Aorta (tissue), 5 donors: Measurements from ENCODE around the gene CCSER1. TPM values are rescaled to one million over a fixed set of nuclear protein-coding genes. Genes with fewer than 3 reads are reported as not detected.
"Not testable (repeated sequence)": the region's sequence is repeated elsewhere in the genome, so short reads cannot be mapped to it uniquely, and the experiment has no call there.

Experiments
- ATAC-seq: fragments of 200-7000 bp; cut with Tn5 transposase; one replicate; pipeline ENCODE4 v1.9.1; 2022; ENCODE audit warnings: moderate library complexity; ENCODE audit not compliant: low FRiP score
- DNase-seq, 2 donors: peaks; one replicate each; pipeline ENCODE4 v3.0.0-alpha.2; 2020
- H3K27ac ChIP-seq, 2 donors: one replicate each; pipeline ENCODE4 v1.5.1; 2013; ENCODE audit warnings: low read length in 2 of 2, mild to moderate bottlenecking in 2 of 2, moderate library complexity in 2 of 2, control low read depth in 1 of 2, inconsistent platforms in 1 of 2, low read depth in 1 of 2
- H3K27me3 ChIP-seq, 2 donors: one replicate each; pipeline ENCODE4 v1.6.1; 2013; ENCODE audit warnings: control low read depth in 1 of 2, low read length in 1 of 2, mild to moderate bottlenecking in 1 of 2, moderate library complexity in 1 of 2; ENCODE audit not compliant: insufficient read depth in 2 of 2, control insufficient read depth in 1 of 2
- H3K36me3 ChIP-seq, 2 donors: one replicate each; pipeline ENCODE4 v1.6.1; 2013; ENCODE audit warnings: control low read depth in 1 of 2, low read length in 1 of 2, mild to moderate bottlenecking in 1 of 2; ENCODE audit not compliant: insufficient read depth in 2 of 2, control insufficient read depth in 1 of 2
- H3K4me1 ChIP-seq, 2 donors: one replicate each; pipeline ENCODE4 v1.6.1; 2013; ENCODE audit warnings: low read length in 2 of 2, control low read depth in 1 of 2, mild to moderate bottlenecking in 1 of 2, moderate library complexity in 1 of 2; ENCODE audit not compliant: insufficient read depth in 2 of 2, control insufficient read depth in 1 of 2
- H3K4me3 ChIP-seq, 2 donors: one replicate each; pipeline ENCODE4 v1.5.1; 2013; ENCODE audit warnings: low read length in 2 of 2, control low read depth in 1 of 2, mild to moderate bottlenecking in 1 of 2
- H3K9me3 ChIP-seq: one replicate; pipeline ENCODE4 v1.6.1; 2013; ENCODE audit warnings: mild to moderate bottlenecking, low read length; ENCODE audit not compliant: control insufficient read depth
- WGBS, 2 donors: extraction: QIAGEN DNeasy Blood & Tissue Kit; methylation state at CpG; one replicate each; pipeline ENCODE4 v1.1.7; 2013; 5-methylcytosine and 5-hydroxymethylcytosine counted together
- intact Hi-C, 2 donors: fragments of 100-400 bp; cut with DNase I; formaldehyde crosslinking; loops; one replicate each; pipeline versions ENCODE4 v1.14.2 to v1.15.0; 2022
- polyA plus RNA-seq, 2 donors: library from polyadenylated mRNA; stranded (reverse); fragments of 200-250 nt; gene quantifications; one replicate each; pipeline ENCODE4 v1.2.3, GENCODE V29; 2013
- total RNA-seq, 2 donors: library from RNA; stranded (reverse); fragmentation: NEBNext Ultra II Directional; extraction: Animal tissue kit (Norgen Biotek cat#: 25700); gene quantifications; one replicate each; pipeline ENCODE4 v1.2.1, GENCODE V29; 2021
- donor health status: healthy with polysubstance abuse.
- donor health status: Bipolar disorder and iron deficiency.
- donor health status: DM: no; HTN: no; CAD: no.
- donor health status: DM: no; HTN: no; CAD: no.
- donor health status: DM: yes; HTN: yes; CAD: no.

The CCSER1 gene
- total and polyA plus RNA-seq, 4 donors: 2.0 to 9.5 (median 9.3) TPM; not detected in 1

DNA sequence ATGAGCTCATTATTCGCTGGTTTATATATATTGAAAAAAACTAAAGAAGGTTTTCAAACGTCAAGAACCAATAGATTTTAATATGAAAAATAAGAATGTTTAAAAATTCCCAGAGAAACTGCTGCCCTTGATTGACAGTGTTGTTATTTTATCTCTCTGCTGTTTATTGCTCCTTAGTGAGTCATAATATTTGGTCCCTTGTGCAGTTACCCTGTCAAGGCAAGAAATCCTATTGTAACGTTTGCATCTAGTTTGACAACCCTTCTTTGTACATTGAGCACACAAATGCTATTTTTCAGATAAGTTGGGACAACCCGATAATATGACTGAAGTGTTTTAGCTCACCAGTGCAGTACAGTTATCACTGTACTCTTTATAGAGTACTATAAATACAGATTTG, 349.4 kb downstream of the CCSER1 start:
- Histone ChIP-seq H3K36me3 (no peaks in the 10 kb centered on the region), H3K9me3 (no peaks in the 10 kb centered on the region), H3K4me1 (no peaks in the 10 kb centered on the region), H3K27me3 (no peaks in the 10 kb centered on the region), H3K27ac (no peak overlapping the region), H3K4me3 (no peak overlapping the region)
- intact Hi-C loops: no loop called here
- DNase-seq: no peak
- whole genome bisulfite sequencing, 2 donors: 62 to 65% methylated on average over 4 of the region's 4 CpGs
- ATAC-seq: no peak

DNA sequence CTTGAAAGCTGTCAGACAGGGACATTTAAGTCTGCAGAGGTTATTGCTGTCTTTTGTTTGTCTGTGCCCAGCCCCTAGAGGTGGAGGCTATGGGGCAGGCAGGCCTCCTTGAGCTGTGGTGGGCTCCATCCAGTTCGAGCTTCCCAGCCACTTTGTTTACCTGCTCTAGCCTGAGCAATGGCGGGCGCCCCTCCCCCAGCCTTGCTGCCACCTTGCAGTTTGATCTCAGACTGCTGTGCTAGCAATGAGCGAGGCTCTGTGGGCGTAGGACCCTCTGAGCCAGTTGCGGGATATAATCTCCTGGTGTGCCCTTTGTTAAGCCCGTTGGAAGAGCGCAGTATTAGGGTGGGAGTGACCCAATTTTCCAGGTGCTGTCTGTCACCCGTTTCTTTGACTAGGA, 357.7 kb downstream of the CCSER1 start:
- WGBS, 2 donors: 87 to 91% methylated on average over 8 to 9 of the region's 9 CpGs
- intact Hi-C loops: not testable (repeated sequence)

DNA sequence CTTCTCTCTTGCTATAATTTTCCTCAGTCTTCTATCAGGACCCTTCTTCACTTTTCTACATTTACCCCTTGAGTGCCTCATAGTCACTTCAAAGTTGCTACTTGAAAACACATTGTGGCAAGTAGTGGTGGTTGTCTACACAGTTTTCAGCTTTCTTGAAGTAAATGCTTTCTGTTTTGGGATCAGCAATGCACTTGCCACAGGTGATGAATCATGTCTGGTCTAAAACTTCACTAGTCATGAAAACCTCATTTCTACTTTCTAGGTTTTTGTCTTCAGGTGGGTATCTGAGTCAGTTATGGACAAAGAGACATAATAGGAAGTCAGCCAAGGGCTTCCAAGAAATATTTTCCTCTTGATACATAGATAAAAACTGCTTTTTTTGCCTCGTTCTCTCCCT, 359.2 kb downstream of the CCSER1 start:
- no peaks in the 10 kb centered on the region for H3K27me3 ChIP-seq
- no peak overlapping the region for H3K4me3 ChIP-seq
- intact Hi-C loops: no loop called here
- no peaks in the 10 kb centered on the region for H3K9me3 ChIP-seq
- DNase-seq (no peak), ATAC-seq (no peak)
- WGBS, 2 donors: 56 to 60% methylated on average over 1 of the region's 1 CpG
- H3K36me3 ChIP-seq: no peaks in the 10 kb centered on the region
- no peaks in the 10 kb centered on the region for H3K4me1 ChIP-seq
- H3K27ac ChIP-seq: no peak overlapping the region

More for the DNA sequence above, 357.7 kb downstream of the CCSER1 start:
- not testable (repeated sequence) for H3K9me3 ChIP-seq, ATAC-seq, H3K4me3 ChIP-seq, H3K4me1 ChIP-seq, DNase-seq, H3K27ac ChIP-seq, H3K36me3 ChIP-seq, H3K27me3 ChIP-seq

GRCh38 chr4:90495211-90495610, 368.0 kb downstream of the CCSER1 start:
- no peak overlapping the region for H3K4me3 ChIP-seq
- no peaks in the 10 kb centered on the region for H3K27me3 ChIP-seq
- 31% methylated on average over 1 of the region's 1 CpG for WGBS, 2 donors
- no peaks in the 10 kb centered on the region for H3K9me3 ChIP-seq
- H3K27ac ChIP-seq: no peak overlapping the region
- DNase-seq (no peak), ATAC-seq (no peak)
- intact Hi-C loops: no loop called here
- H3K36me3 ChIP-seq: no peaks in the 10 kb centered on the region
- H3K4me1 ChIP-seq: no peaks in the 10 kb centered on the region

DNA sequence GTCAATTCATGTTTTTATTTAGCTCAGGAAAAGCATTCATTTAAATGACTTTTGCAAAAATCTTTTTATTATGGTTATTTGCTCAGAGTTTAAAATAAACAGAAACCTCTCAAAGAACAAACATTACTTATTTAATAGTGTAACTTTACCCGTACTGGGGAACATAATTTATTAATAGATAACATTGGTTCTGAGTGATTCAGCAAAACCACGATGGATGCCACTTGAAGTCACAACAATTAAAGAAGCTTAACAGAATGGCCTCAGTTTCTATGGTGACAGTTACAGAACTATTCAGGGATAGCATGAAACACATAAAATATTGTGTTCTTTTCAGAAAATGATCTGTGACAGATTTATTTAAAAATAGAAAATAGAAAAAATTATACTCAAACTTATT, 368.7 kb downstream of the CCSER1 start:
- H3K4me1 ChIP-seq: no peaks in the 10 kb centered on the region
- ATAC-seq (no peak), DNase-seq (no peak)
- H3K9me3 ChIP-seq: no peaks in the 10 kb centered on the region
- 12 to 15% methylated on average over 2 of the region's 2 CpGs for WGBS, 2 donors
- H3K27ac ChIP-seq: no peak overlapping the region
- H3K36me3 ChIP-seq: no peaks in the 10 kb centered on the region
- intact Hi-C loops: no loop called here
- no peak overlapping the region for H3K4me3 ChIP-seq
- H3K27me3 ChIP-seq: no peaks in the 10 kb centered on the region

DNA sequence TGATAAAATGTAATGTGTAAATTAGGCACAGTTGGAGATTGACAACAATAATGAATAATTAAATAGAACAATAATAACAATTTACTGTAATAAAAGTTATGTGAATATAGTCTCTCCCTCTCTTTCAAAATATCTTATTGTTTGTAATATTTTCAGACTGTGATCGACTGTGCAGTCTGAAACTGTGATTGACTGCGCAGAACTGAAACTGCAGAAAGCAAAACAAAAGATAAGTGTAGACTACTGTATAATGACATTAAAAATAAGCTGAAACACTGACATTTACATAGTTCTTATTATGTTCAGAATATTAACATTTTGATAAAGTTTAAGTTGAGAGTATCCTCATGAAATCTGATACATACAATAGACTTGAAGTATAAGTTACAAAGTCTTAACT, 371.0 kb downstream of the CCSER1 start:
- WGBS, 2 donors: 61 to 72% methylated on average over 2 of the region's 2 CpGs
- intact Hi-C loops: no loop called here
- no peaks in the 10 kb centered on the region for H3K36me3 ChIP-seq
- DNase-seq (no peak), ATAC-seq (no peak)
- no peak overlapping the region for H3K27ac ChIP-seq
- H3K27me3 ChIP-seq: no peaks in the 10 kb centered on the region
- H3K4me1 ChIP-seq: no peaks in the 10 kb centered on the region
- H3K4me3 ChIP-seq: no peak overlapping the region
- H3K9me3 ChIP-seq: no peaks in the 10 kb centered on the region

GRCh38 chr4:90503677-90504076, 376.5 kb downstream of the CCSER1 start:
- WGBS, 2 donors: 86 to 92% methylated on average over 2 of the region's 2 CpGs
- peaks cover 2% of the 10 kb centered on the region for H3K9me3 ChIP-seq
- intact Hi-C loops: no loop called here

GRCh38 chr4:90515191-90515590, 388.0 kb downstream of the CCSER1 start:
- H3K36me3 ChIP-seq: no peaks in the 10 kb centered on the region
- ATAC-seq: no peak
- DNase-seq: no peak

More at GRCh38 chr4:90503677-90504076, 376.5 kb downstream of the CCSER1 start:
- no peaks in the 10 kb centered on the region for H3K27me3 ChIP-seq
- H3K27ac ChIP-seq: no peak overlapping the region
- no peaks in the 10 kb centered on the region for H3K4me1 ChIP-seq
- no peaks in the 10 kb centered on the region for H3K36me3 ChIP-seq
- ATAC-seq (no peak), DNase-seq (no peak)
- no peak overlapping the region for H3K4me3 ChIP-seq

GRCh38 chr4:90528551-90528950, 401.4 kb downstream of the CCSER1 start:
- Histone ChIP-seq H3K36me3 (no peaks in the 10 kb centered on the region), H3K27ac (no peak overlapping the region), H3K4me1 (no peaks in the 10 kb centered on the region), H3K9me3 (no peaks in the 10 kb centered on the region), H3K4me3 (no peak overlapping the region), H3K27me3 (no peaks in the 10 kb centered on the region)
- 87 to 89% methylated on average over 1 of the region's 1 CpG for WGBS, 2 donors
- DNase-seq: no peak
- intact Hi-C loops: no loop called here
- ATAC-seq: no peak

More at GRCh38 chr4:90515191-90515590, 388.0 kb downstream of the CCSER1 start:
- H3K4me3 ChIP-seq: no peak overlapping the region
- intact Hi-C loops: no loop called here
- no peak overlapping the region for H3K27ac ChIP-seq
- no peaks in the 10 kb centered on the region for H3K9me3 ChIP-seq
- no peaks in the 10 kb centered on the region for H3K27me3 ChIP-seq
- H3K4me1 ChIP-seq: no peaks in the 10 kb centered on the region
